Adipocyte (in vitro differentiated cells): ENCODE measurements around the gene TACC3.

Experiments
- DNase-seq: peaks from one replicate; pipeline ENCODE4 v3.0.0-alpha.2; 2015; ENCODE audit warnings: low read depth
- H3K27me3 ChIP-seq: replicated peaks from 2 replicates; pipeline ENCODE4 v1.7.0; 2013; ENCODE audit warnings: mild to moderate bottlenecking, low read length, moderate library complexity; ENCODE audit not compliant: control insufficient read depth, insufficient read depth
- H3K36me3 ChIP-seq: 2 replicates; pipeline ENCODE4 v1.7.0; 2013; ENCODE audit warnings: low read length, mild to moderate bottlenecking, moderate library complexity; ENCODE audit not compliant: control insufficient read depth, insufficient read depth, severe bottlenecking
- H3K4me1 ChIP-seq: 2 replicates; pipeline ENCODE4 v1.7.0; 2013; ENCODE audit warnings: mild to moderate bottlenecking, low read length, moderate library complexity; ENCODE audit not compliant: control insufficient read depth, insufficient read depth
- H3K4me3 ChIP-seq: 2 replicates; pipeline ENCODE4 v1.7.0; 2013; ENCODE audit warnings: mild to moderate bottlenecking, low read length, moderate library complexity
- H3K9ac ChIP-seq: 2 replicates; pipeline ENCODE4 v1.7.0; 2013; ENCODE audit warnings: mild to moderate bottlenecking, low read length, moderate library complexity
- H3K9me3 ChIP-seq: 2 replicates; pipeline ENCODE4 v1.7.0; 2013; ENCODE audit warnings: mild to moderate bottlenecking, low read length, moderate library complexity; ENCODE audit not compliant: control insufficient read depth

The TACC3 gene

DNA sequence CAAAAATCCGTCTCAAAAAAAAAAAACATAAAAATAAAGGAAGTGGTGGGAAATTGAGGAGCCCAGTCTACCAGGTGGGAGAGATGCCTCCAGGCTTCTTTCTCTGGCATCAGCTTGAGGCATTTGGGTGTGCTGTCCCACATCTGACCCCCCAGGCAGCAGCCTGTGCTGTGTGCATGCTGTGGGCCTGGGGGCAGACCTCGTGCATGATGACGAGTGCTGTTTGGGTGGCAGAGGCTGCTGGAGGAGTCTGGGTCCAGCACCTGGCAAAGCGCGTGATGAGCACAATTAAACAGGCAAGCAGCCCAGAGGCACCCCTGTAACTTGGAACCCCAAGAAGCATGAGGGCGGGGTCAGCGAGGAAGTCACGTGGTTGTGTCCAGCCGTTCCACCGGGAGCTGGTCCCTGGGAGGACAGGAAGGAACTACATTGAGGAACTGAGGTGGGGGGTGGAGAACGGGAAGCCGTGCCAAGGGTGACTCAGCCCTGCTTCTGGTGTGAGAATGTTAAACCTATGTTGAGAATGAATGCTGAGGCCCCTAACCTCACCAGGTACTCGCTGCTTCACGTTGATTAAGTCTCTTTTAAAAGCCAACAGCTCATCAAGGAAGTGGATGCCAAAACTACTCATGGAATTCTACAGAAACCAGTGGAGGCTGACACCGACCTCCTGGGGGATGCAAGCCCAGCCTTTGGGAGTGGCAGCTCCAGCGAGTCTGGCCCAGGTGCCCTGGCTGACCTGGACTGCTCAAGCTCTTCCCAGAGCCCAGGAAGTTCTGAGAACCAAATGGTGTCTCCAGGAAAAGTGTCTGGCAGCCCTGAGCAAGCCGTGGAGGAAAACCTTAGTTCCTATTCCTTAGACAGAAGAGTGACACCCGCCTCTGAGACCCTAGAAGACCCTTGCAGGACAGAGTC lies 6.1 kb downstream of the TACC3 start:
- no peak for DNase-seq
- Histone ChIP-seq H3K4me3 (no peak overlapping the region), H3K9ac (no peak overlapping the region), H3K4me1 (peaks cover 7% of the 10 kb centered on the region), H3K36me3 (peaks cover 5% of the 10 kb centered on the region), H3K9me3 (no peaks in the 10 kb centered on the region), H3K27me3 (no peaks in the 10 kb centered on the region)

DNA sequence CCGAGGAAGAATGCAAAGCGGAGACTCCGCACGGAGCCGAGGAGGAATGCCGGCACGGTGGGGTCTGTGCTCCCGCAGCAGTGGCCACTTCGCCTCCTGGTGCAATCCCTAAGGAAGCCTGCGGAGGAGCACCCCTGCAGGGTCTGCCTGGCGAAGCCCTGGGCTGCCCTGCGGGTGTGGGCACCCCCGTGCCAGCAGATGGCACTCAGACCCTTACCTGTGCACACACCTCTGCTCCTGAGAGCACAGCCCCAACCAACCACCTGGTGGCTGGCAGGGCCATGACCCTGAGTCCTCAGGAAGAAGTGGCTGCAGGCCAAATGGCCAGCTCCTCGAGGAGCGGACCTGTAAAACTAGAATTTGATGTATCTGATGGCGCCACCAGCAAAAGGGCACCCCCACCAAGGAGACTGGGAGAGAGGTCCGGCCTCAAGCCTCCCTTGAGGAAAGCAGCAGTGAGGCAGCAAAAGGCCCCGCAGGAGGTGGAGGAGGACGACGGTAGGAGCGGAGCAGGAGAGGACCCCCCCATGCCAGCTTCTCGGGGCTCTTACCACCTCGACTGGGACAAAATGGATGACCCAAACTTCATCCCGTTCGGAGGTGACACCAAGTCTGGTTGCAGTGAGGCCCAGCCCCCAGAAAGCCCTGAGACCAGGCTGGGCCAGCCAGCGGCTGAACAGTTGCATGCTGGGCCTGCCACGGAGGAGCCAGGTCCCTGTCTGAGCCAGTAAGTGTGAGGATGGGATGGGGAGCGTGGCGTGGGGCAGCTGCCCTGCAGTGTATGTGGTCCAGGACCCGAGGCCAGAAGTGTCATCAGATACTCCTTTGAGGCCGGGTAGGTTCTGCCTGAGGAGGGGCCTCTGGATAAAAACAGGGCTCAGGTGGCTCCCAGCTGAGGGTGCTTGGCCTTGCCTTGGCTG lies 7.0 kb downstream of the TACC3 start:
- Histone ChIP-seq H3K27me3 (no peaks in the 10 kb centered on the region), H3K9me3 (no peaks in the 10 kb centered on the region), H3K36me3 (peaks cover 5% of the 10 kb centered on the region), H3K4me1 (peaks cover 5% of the 10 kb centered on the region), H3K9ac (no peak overlapping the region), H3K4me3 (no peak overlapping the region)
- no peak for DNase-seq

DNA sequence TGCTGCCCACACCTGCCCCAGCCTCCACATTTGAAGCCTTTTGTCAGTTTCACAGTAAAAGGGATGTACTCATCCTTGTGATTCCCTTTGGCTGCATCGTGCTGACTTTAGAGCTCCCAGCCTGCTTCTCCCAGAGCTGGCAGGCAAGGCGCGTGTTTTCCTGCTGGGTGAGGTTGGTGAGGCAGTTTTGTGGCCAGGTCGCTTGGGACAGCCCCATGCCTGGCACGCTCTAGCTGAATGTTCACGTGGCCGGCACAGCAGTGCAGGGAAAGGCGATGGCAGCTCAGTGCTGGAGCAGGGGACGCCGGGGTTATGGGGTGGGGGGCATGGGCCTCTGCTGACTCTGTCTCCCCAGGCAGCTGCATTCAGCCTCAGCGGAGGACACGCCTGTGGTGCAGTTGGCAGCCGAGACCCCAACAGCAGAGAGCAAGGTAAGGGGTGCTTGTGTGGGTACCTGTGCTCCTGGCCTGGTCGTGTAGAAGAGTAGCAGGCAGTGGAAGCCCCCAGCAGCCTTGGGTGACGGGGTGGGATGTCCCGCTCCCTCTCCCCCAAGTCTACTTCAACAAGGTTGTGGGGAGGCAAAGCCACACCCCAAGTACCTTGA lies 9.3 kb downstream of the TACC3 start:
- H3K4me3 ChIP-seq = no peak overlapping the region
- no peaks in the 10 kb centered on the region for H3K36me3 ChIP-seq
- no peak for DNase-seq
- no peaks in the 10 kb centered on the region for H3K27me3 ChIP-seq
- no peak overlapping the region for H3K9ac ChIP-seq
- H3K9me3 ChIP-seq = no peaks in the 10 kb centered on the region
- peaks cover 5% of the 10 kb centered on the region for H3K4me1 ChIP-seq

DNA sequence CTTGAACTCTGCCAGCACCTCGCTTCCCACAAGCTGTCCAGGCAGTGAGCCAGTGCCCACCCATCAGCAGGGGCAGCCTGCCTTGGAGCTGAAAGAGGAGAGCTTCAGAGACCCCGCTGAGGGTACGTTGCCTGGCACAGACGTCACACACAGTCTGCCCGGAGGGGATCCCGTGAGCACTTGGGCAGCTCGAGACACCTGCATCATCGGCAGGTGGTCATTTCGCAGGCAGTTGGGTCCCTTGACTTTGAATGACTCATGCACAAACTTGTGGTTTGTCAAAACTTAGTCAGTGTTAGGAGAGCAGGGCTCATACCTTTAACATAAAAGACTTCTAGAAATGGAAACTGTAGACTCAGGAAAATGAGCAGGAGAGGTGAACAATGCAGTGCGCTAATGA lies 9.9 kb downstream of the TACC3 start:
- DNase-seq = no peak
- no peaks in the 10 kb centered on the region for H3K27me3 ChIP-seq
- no peaks in the 10 kb centered on the region for H3K9me3 ChIP-seq
- no peak overlapping the region for H3K4me3 ChIP-seq
- H3K9ac ChIP-seq = no peak overlapping the region
- H3K36me3 ChIP-seq = no peaks in the 10 kb centered on the region
- peaks cover 5% of the 10 kb centered on the region for H3K4me1 ChIP-seq

DNA sequence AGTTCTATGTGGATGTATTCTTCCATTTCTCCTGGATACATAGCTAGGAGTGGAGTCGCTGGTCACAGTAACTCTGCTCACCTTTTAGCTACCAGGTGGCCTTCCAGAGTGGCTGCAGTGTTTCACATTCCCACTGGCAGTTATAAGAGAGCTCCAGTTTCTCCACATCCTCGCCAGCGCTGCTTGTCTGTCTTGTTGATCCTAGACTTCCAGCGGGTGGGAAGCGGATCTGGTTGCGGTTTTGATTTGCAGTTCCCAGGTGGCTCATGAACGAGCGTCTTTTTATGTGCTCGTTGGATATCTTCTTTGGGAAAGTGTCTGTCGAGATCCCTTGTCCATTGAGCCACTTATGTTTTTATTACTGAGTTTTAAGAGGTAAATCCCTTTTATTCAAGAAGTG lies 11.6 kb downstream of the TACC3 start:
- no peak for DNase-seq
- Histone ChIP-seq H3K9me3 (peaks cover 8% of the 10 kb centered on the region), H3K9ac (no peak overlapping the region), H3K36me3 (peaks cover 9% of the 10 kb centered on the region), H3K4me1 (no peaks in the 10 kb centered on the region), H3K27me3 (no peaks in the 10 kb centered on the region), H3K4me3 (no peak overlapping the region)

DNA sequence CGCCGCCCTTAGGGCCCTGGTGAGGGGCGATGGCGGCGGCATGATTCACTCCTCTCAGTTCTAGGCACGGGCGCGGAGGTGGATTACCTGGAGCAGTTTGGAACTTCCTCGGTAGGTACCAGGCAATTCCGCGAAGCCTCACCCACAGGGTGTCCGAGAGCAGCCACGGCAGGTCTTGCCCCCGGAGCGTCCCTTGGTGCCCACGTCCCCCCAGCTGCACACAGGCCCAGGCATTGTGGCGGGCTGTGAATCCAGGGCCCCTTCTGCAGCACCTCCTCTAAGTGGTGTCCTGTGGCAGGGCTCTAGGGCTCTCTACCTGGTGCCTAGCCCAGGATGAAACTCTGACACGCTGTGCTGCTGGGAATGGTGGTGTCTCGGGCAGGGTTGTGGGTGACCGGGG lies 13.9 kb downstream of the TACC3 start:
- H3K27me3 ChIP-seq = no peaks in the 10 kb centered on the region
- no peaks in the 10 kb centered on the region for H3K4me1 ChIP-seq
- peaks cover 19% of the 10 kb centered on the region for H3K9me3 ChIP-seq
- H3K4me3 ChIP-seq = no peak overlapping the region
- no peak overlapping the region for H3K9ac ChIP-seq
- DNase-seq = no peak
- H3K36me3 ChIP-seq = peaks cover 16% of the 10 kb centered on the region

DNA sequence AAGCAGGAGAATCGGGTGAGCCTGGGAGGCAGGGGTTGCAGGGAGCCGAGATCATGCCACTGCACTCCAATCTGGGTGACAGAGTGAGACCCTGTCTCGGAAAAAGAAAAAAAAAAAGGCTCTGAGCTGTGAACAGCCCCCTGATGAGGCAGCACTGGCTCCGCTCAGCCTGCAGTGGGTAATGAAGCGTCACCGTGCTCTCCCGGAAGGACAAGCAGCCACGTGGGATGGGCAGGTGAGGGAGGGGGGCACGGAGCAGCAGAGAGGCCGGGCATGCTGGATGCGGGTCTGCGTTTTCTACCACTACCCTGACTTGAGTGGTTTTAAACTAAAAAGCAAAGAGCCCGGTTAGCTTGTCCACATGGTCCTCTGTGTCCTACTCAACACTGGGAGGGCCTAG lies 15.5 kb downstream of the TACC3 start:
- Histone ChIP-seq H3K9ac (no peak overlapping the region), H3K4me1 (no peaks in the 10 kb centered on the region), H3K4me3 (no peak overlapping the region), H3K27me3 (no peaks in the 10 kb centered on the region), H3K36me3 (peaks cover 21% of the 10 kb centered on the region), H3K9me3 (peaks cover 19% of the 10 kb centered on the region)
- no peak for DNase-seq

DNA sequence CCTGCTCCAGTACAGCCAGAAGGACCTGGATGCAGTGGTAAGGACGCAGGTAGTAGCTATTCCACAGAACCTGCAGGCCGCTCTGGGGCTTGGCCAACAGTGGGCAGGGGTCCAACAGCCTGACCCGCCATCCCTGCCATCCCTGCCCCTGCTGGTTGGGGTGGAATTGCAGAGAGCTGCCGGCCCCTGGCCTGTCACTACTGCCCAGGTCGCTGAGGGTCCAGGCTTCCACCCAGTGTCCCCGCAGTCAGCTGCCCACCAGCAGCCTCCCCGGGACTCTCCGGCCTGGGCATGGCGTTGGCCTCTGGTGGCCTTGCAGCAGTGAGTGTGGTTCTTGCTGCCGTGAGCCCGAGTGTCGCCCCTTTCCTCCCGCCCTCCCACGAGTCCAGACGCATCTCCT lies 16.3 kb downstream of the TACC3 start:
- Histone ChIP-seq H3K9me3 (peaks cover 19% of the 10 kb centered on the region), H3K27me3 (no peaks in the 10 kb centered on the region), H3K4me3 (no peak overlapping the region), H3K9ac (no peak overlapping the region), H3K4me1 (no peaks in the 10 kb centered on the region), H3K36me3 (peaks cover 21% of the 10 kb centered on the region)
- DNase-seq = no peak

DNA sequence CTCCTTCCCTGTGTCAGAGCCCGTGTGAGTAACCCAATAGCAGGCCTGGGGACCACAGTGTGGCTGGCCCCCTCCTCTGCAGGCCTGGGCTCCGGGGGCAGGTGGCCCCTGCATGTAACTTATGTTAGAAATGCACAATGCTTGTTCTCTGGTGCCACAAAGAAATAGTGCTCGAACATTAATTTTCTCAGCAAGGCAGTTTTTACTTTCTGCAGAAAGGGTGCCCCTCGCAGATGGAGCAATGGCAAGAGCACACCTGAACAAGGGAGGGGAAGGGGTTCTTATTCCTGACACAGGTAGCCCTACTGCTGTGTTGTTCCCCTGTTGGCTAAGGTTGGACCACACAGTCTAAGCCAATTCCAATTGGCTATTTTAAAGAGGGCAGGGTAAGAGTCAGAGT lies 17.1 kb downstream of the TACC3 start:
- no peak overlapping the region for H3K4me3 ChIP-seq
- peaks cover 19% of the 10 kb centered on the region for H3K9me3 ChIP-seq
- H3K9ac ChIP-seq = no peak overlapping the region
- no peak for DNase-seq
- H3K36me3 ChIP-seq = peaks cover 21% of the 10 kb centered on the region
- no peaks in the 10 kb centered on the region for H3K4me1 ChIP-seq
- no peaks in the 10 kb centered on the region for H3K27me3 ChIP-seq

DNA sequence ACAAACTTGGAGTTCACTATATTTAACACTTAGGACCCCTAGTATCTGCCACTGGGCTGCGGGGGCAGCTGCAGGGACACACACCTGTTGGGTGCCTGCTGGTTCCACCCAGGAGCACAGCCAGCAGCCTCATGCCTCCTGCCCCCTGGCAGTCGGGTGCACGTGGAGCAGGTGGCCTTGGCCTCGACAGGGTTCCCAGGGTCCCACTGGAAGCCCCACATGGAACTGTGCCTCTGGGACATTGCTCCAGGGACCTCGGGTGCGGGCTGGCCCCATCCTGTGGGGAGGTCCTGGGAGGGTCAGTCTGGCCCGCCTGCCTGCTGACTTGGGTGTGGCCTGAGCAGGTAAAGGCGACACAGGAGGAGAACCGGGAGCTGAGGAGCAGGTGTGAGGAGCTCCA lies 18.0 kb downstream of the TACC3 start:
- Histone ChIP-seq H3K27me3 (no peaks in the 10 kb centered on the region), H3K36me3 (peaks cover 21% of the 10 kb centered on the region)

DNA sequence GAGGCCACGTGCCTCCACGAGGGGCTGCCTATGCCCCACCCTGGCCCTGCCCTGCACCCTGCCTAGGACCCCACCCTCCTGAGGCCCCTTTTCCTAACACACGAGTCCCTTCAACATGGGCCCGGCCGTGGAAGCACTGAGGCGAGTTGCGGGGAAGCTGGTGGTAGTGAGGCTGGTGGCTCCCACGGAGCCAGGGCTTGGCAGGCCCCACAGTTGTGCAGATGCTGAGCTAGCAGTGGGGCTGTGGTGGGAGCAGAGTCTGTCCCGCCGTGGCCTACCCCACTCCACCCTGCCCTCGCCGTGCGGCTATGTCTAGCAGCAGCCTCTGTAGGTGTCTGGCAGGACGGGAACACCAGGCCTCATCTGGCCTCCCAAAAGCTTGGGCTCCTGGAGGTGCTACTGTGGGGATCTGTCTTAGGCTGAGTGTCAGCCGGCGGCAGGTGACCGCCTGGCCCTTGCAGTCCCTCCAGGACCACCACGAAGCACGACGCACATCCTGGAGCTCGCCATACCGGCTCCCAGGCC lies 18.8 kb downstream of the TACC3 start:
- H3K36me3 ChIP-seq = peaks cover 21% of the 10 kb centered on the region
- H3K4me3 ChIP-seq = no peak overlapping the region
- H3K9ac ChIP-seq = no peak overlapping the region
- no peaks in the 10 kb centered on the region for H3K27me3 ChIP-seq
- no peak for DNase-seq
- H3K9me3 ChIP-seq = peaks cover 19% of the 10 kb centered on the region
- H3K4me1 ChIP-seq = no peaks in the 10 kb centered on the region

More for the DNA sequence above, 18.0 kb downstream of the TACC3 start:
- H3K9ac ChIP-seq = no peak overlapping the region
- H3K4me3 ChIP-seq = no peak overlapping the region
- H3K4me1 ChIP-seq = no peaks in the 10 kb centered on the region
- H3K9me3 ChIP-seq = peaks cover 19% of the 10 kb centered on the region
- DNase-seq = no peak
